Neural crest cell (in vitro differentiated cells): ENCODE data around the gene SPTY2D1. TPM values are rescaled to one million over a fixed set of nuclear protein-coding genes. Genes with fewer than 3 reads are reported as not detected.
"Not testable (repeated sequence)": the region's sequence is repeated elsewhere in the genome, so short reads cannot be mapped to it uniquely, and the experiment has no call there.

ENCODE experiments used
- DNase-seq: peaks from one replicate; pipeline ENCODE4 v3.0.0; 2021; ENCODE audit warnings: low read depth, mixed read lengths, low spot score
- H3K27ac Mint-ChIP-seq: one replicate; pipeline ENCODE4 v1.8.0; 2021; ENCODE audit warnings: mild to moderate bottlenecking, mixed read lengths; ENCODE audit not compliant: unreplicated experiment
- H3K27me3 Mint-ChIP-seq: 2 replicates; pipeline ENCODE4 v1.8.0; 2021; ENCODE audit warnings: low read depth, mild to moderate bottlenecking, mixed read lengths
- H3K36me3 Mint-ChIP-seq: 2 replicates; pipeline ENCODE4 v1.8.0; 2021; ENCODE audit warnings: low read depth, mild to moderate bottlenecking, mixed read lengths
- H3K4me1 Mint-ChIP-seq: 2 replicates; pipeline ENCODE4 v1.8.0; 2021; ENCODE audit warnings: mixed read lengths
- H3K4me3 Mint-ChIP-seq: one replicate; pipeline ENCODE4 v1.8.0; 2021; ENCODE audit warnings: mild to moderate bottlenecking, mixed read lengths
- H3K9me3 Mint-ChIP-seq: 2 replicates; pipeline ENCODE4 v1.8.0; 2021; ENCODE audit warnings: mixed read lengths
- total RNA-seq: library from RNA; stranded (reverse); gene quantifications from 2 replicates; pipeline ENCODE4 v1.2.1, GENCODE V29; 2021
- TF ChIP-seq, protein P1 (sequence below): fragments of 200-600 bp; sonication (generic); conservative IDR thresholded peaks from 2 replicates; pipeline ENCODE4 v1.5.0; 2021; ENCODE audit warnings: antibody characterized with exemption, mild to moderate bottlenecking

The SPTY2D1 gene
- total RNA-seq, 1 donor from 2014 or later, result 15.7 TPM

DNA sequence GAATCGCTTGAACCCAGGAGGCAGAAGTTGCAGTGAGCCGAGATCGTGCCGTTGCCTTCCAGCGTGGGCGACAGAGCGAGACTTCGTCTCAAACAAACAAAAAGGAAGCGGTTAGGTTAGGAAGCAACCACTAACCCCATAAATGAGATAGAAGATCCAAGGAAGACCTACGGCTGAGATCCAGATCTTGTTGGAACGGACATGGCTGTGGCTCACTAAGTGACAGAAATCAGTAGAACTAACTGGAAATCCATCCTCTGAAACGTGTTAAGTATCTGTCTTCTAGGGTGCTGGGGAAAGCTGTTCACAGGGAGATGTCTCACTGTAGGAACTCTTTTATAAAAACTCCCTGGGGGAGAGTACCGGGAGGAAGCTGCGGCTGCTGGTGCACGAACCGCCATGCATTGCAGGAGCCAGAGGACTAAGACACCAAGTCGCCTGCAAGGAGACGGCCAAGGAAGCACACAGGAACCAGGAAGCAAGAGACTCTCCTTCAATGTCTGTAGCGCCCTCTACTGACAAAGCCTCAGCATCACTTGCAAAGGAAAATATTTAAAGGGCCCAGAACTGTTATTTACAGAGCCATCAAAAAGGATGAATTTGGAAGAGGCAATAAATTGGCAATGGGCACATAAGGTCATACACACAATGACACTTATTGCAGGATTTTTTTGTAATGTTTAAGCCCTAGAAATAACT lies 16.9 kb upstream of the SPTY2D1 start:
- DNase-seq, result peak; percentile 25
- Mint-ChIP-seq H3K27ac (no peak overlapping the region), H3K27me3 (peaks cover 3% of the 10 kb centered on the region), H3K36me3 (no peaks in the 10 kb centered on the region), H3K4me1 (no peaks in the 10 kb centered on the region), H3K9me3 (peaks cover 3% of the 10 kb centered on the region), H3K4me3 (no peak overlapping the region)
- TF ChIP-seq, protein P1, sequence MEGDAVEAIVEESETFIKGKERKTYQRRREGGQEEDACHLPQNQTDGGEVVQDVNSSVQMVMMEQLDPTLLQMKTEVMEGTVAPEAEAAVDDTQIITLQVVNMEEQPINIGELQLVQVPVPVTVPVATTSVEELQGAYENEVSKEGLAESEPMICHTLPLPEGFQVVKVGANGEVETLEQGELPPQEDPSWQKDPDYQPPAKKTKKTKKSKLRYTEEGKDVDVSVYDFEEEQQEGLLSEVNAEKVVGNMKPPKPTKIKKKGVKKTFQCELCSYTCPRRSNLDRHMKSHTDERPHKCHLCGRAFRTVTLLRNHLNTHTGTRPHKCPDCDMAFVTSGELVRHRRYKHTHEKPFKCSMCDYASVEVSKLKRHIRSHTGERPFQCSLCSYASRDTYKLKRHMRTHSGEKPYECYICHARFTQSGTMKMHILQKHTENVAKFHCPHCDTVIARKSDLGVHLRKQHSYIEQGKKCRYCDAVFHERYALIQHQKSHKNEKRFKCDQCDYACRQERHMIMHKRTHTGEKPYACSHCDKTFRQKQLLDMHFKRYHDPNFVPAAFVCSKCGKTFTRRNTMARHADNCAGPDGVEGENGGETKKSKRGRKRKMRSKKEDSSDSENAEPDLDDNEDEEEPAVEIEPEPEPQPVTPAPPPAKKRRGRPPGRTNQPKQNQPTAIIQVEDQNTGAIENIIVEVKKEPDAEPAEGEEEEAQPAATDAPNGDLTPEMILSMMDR, result peak; percentile 65

DNA sequence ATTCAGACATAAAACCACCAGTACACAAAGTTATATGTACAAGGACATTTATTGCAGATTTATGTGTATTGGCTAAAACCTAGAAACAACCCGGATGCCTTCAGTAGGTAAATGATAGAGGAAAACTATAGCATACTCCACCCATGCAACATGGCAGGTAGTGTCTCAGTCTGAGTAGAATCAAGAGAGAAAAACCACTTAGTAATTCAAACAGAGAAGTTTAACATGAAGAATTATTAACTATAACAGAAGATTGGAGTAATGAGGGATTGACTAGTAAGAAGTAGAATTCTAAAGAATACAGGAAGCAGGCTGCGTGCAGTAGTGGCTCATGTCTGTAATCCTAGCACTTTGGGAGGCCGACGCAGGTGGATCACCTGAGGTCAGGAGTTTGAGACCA lies 16.2 kb upstream of the SPTY2D1 start:
- TF ChIP-seq, protein P1, result no peak
- DNase-seq, result no peak
- H3K4me3 Mint-ChIP-seq, result no peak overlapping the region

DNA sequence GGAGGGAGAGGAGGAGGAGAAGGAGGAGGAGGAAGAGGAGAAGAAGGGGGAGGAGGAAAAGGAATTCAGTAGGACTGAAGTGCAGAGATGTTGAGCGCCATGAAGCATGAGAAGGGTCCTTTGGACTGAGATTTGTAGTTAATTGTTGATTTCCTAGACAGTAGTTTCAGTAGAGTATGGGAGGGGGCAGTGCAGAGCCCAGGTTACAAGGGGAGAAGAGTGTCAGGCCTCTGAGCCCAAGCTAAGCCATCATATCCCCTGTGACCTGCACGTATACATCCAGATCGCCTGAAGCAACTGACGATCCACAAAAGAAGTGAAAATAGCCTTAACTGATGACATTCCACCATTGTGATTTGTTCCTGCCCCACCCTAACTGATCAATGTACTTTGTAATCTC lies 8.9 kb upstream of the SPTY2D1 start:
- H3K27me3 Mint-ChIP-seq, result peaks cover 50% of the 10 kb centered on the region
- not testable (repeated sequence) for H3K9me3 Mint-ChIP-seq, H3K4me1 Mint-ChIP-seq, H3K27ac Mint-ChIP-seq, H3K4me3 Mint-ChIP-seq, H3K36me3 Mint-ChIP-seq, DNase-seq

More for the DNA sequence above, 16.2 kb upstream of the SPTY2D1 start:
- peak overlapping the region; percentile 4 for H3K27ac Mint-ChIP-seq
- no peaks in the 10 kb centered on the region for H3K36me3 Mint-ChIP-seq
- H3K9me3 Mint-ChIP-seq, result peaks cover 3% of the 10 kb centered on the region
- H3K27me3 Mint-ChIP-seq, result peaks cover 3% of the 10 kb centered on the region
- no peaks in the 10 kb centered on the region for H3K4me1 Mint-ChIP-seq

DNA sequence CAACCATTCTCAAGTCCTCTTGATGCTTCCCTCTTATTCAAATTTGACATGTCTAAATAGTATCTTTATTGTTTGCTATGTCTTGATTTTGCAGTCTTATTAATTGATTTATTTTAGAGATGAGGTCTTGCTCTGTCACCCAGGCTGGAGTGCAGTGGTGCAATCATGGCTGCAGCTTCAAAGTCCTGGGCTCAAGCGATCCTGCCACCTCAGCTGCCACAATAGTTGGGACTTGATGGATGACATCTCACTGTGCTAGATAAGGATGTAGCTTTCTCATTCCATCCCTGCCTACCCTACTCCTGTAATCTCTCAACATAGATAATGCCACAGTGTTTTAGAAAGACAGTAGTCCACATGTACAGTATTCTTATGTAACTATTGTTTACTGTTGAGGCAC lies 7.5 kb upstream of the SPTY2D1 start:
- Mint-ChIP-seq H3K27me3 (peaks cover 61% of the 10 kb centered on the region), H3K36me3 (no peaks in the 10 kb centered on the region), H3K27ac (no peak overlapping the region), H3K4me1 (no peaks in the 10 kb centered on the region), H3K9me3 (no peaks in the 10 kb centered on the region), H3K4me3 (no peak overlapping the region)
- DNase-seq, result no peak
- TF ChIP-seq, protein P1, result no peak

DNA sequence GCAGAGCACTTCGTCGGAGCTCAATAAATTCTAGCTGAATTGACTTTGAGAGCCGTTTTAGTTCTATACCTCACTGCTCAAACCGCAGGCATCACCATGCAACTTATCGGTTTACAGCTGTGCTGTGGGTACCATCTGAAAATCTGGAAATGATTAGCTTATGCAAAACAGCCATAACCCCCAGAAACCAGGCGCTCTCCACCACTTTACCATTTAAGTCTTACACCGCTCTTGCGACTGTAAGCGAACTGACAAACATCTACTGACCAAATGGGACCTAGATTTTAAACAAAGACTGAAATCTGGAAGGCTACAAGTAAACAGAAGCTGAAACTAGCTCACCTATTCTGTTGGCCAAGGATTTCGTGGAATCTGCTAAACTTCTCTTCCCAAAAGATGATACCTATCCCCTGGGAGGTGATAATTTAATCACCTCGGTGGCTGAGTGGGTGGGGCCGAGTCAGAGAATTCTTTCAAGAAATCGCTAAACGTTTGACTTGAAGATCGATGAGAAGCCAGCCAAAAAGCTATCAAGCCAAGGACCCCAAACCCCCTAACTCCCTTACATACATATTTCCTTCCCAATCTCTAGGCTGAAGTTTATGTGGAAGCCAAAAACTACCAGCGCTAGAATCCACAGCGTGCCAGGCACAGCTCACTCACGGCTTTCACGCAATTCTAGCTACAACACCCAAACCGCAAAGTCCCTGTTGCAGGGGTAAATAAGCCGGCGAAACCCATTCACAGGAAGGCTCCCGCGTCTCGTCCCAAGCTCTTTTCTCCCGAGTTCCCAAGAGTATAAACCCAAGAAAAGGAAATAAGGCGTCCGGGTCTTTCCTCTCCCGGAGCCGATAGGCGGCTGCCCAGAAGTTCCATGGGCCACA lies 644 bp downstream of the SPTY2D1 start:
- TF ChIP-seq, protein P1, result no peak
- no peaks in the 10 kb centered on the region for H3K36me3 Mint-ChIP-seq
- H3K9me3 Mint-ChIP-seq, result no peaks in the 10 kb centered on the region
- H3K27me3 Mint-ChIP-seq, result peaks cover 21% of the 10 kb centered on the region
- H3K4me3 Mint-ChIP-seq, result peak overlapping the region; percentile 96
- DNase-seq, result no peak
- H3K27ac Mint-ChIP-seq, result peak overlapping the region; percentile 100
- peaks cover 26% of the 10 kb centered on the region for H3K4me1 Mint-ChIP-seq

DNA sequence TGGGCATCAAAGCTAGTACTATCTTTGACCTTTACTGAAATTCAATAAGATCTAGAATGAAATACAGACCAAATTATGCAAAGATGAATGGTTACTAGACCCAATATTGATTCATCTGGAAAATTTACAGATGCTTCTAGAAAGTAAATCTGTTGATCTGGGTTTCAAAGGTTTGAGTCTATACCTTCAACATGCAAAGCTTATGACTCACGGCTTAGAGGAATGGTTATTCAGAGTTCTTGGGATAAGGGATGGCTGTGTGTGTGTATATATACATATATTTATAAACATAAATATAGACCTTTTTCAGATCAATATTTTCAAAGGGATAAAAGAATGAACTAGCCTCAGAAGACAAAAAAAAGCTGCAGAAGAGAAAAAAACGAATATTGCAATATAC lies 1.3 kb downstream of the SPTY2D1 start:
- no peak overlapping the region for H3K27ac Mint-ChIP-seq
- peaks cover 17% of the 10 kb centered on the region for H3K27me3 Mint-ChIP-seq
- H3K4me1 Mint-ChIP-seq, result peaks cover 26% of the 10 kb centered on the region
- no peaks in the 10 kb centered on the region for H3K9me3 Mint-ChIP-seq
- H3K36me3 Mint-ChIP-seq, result no peaks in the 10 kb centered on the region
- peak overlapping the region; percentile 96 for H3K4me3 Mint-ChIP-seq
- DNase-seq, result no peak
- TF ChIP-seq, protein P1, result no peak
